GM19463 (cell line): ENCODE results near the gene TBX15.
"Not testable (repeated sequence)": the region's sequence is repeated elsewhere in the genome, so short reads cannot be mapped to it uniquely, and the experiment has no call there.

Source experiments
- ATAC-seq: cut with Tn5 transposase; IDR thresholded peaks from one replicate; pipeline ENCODE4 v1.9.1; 2021; ENCODE audit warnings: mild to moderate bottlenecking, moderate library complexity; ENCODE audit not compliant: unreplicated experiment

The TBX15 gene

GRCh38 chr1:118960567-118961136 lies 27.5 kb downstream of the TBX15 start:
- no peak for ATAC-seq

DNA sequence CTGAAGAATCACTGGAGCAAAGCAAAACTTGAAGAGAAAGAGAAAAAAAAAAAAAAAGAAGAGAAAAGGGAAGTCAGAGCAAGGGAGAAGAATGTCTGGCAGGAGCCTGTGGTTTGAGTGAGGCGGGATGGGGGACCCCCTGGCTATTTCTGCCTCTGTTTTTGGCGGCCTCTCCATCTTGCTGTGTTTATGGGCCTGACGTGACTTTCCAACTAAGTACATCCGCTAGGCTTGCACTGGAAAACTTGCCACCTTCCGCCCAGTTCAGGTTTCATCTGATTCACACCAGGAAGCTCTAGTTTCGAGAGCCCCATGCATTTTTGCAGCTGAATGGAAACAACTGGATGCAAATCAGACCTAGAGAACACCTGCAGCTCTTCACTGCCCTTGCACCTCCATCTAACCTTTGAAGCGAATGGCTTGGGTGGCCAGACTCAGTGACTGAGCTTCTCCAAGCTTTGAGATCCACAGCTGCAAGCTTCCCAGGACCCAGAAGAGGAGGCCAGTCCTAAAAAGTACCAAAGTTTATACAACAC lies 28.0 kb downstream of the TBX15 start:
- peak; percentile 75 for ATAC-seq

- no peak for ATAC-seq
Observed at GRCh38 chr1:118958937-118959631, 29.1 kb downstream of the TBX15 start.

GRCh38 chr1:118958140-118958539 lies 30.0 kb downstream of the TBX15 start:
- ATAC-seq = no peak

GRCh38 chr1:118957579-118957978 lies 30.6 kb downstream of the TBX15 start:
- ATAC-seq = not testable (repeated sequence)

- no peak for ATAC-seq
Observed at GRCh38 chr1:118954301-118954905, 33.7 kb downstream of the TBX15 start.

- ATAC-seq = no peak
Observed at GRCh38 chr1:118951270-118951936, 36.7 kb downstream of the TBX15 start.

DNA sequence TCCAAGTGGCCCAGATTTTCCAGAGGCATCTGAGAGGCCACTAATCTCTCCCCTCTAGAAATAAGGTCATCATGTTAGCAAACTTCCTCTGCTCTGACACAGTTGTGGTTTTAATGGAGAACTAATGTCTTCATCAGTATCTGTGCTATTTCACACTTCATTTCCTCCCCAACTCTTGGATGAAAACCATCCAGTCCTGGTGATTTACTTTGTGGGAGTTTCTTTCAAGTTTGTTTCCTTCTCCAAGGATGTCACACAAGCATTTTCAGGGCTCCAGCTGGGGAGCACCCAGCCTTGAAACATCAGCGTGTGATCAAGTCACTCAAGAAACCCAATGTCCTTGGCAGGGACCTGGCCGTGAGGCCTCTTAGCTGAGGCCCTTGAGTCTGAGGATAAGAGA lies 38.8 kb downstream of the TBX15 start:
- ATAC-seq = no peak

GRCh38 chr1:118948846-118949245 lies 39.3 kb downstream of the TBX15 start:
- ATAC-seq = no peak

GRCh38 chr1:118948351-118948750 lies 39.8 kb downstream of the TBX15 start:
- ATAC-seq = no peak

DNA sequence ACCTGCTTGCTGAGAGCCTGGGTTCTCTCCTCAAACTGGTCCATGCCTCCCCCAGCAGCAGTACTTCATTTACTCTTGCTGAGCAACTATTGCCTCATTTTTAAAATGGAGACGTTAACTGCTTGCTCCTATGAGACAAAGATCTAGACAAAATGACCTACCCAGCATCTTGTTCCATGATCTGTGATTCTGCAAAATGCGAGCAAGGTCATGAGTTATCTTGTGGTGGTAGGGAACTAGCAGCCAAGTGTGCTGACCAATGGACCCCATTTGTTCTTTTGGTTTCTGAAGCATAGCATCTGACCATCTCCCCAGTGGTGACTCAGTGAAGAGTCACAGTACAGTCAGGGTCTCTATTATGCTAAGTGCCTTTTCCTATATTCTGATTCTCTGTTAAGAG lies 40.4 kb downstream of the TBX15 start:
- no peak for ATAC-seq

DNA sequence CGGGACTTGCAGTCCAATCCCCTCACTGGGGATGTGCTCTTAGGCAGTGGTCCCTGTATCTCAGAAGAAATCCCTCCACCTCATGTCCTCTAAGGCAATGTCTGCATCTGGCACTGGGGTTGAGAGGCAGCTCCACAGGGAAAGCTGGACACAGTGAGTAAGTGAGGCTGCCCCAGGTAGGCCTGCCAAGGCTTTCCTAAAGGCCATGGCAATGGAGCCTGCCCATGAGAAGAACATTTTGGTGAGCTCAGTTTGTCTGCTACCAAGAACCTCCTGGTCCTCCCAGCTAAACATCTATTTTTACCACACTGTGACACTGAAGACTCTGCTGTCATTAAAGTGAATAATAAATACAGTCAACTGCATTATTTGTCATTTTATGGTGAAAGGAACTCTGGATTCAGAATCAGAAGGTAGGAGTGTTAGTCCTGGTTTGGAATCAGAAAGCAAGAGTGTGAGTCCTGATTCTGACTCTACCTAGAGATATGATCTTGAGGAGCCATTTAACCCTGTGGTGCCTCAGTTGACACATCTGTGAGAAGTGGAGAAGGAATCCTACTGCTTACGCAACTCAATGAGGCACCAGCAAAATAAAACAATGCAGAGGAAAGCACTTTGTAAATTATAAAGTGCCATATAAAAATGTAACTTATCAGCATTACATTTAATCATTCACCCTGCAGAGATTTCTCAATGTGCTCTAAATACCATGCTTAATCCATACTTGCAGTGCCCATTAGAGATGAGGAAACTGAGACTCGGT lies 41.0 kb downstream of the TBX15 start:
- ATAC-seq = no peak

DNA sequence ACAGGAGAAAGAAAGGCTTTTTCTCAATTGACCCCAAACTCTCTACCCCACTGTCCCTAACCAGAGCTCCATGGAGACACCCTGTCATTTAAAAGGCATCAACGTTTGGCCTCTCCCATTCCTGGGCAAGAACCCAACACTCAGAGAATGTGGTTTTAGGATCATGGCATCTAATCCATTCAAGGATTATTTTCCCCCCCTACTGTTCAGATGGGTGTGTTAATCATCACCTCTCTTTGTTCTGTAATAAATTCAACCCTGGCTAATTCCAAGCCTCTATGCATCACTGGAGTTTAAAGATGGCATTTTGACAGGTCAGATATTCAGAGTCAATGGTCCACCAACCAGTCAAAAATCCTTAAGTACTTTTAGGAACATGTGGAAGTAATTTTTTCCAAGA lies 42.7 kb downstream of the TBX15 start:
- ATAC-seq = no peak

- no peak for ATAC-seq
Observed at GRCh38 chr1:118944546-118944945, 43.6 kb downstream of the TBX15 start.

DNA sequence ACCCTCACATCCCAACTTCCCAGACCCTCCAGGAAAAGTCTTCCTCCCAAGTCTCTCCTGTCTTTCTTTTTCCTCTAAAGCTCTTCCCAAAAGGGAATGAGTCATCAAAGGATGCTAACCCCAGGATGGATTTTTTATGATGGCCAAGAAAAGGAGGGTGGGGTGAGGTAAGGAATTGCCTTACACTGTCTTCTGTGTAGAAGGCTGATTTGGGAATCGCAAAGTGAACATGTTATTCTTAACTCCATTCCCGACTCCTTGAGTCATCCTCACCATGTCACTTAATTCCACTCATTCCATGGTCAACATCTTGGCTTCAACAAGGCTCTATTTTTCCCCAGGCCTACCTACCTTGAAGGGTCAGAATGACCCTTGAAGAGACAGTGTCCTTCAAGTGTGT lies 44.0 kb downstream of the TBX15 start:
- no peak for ATAC-seq

GRCh38 chr1:118940957-118941356 lies 47.2 kb downstream of the TBX15 start:
- no peak for ATAC-seq

DNA sequence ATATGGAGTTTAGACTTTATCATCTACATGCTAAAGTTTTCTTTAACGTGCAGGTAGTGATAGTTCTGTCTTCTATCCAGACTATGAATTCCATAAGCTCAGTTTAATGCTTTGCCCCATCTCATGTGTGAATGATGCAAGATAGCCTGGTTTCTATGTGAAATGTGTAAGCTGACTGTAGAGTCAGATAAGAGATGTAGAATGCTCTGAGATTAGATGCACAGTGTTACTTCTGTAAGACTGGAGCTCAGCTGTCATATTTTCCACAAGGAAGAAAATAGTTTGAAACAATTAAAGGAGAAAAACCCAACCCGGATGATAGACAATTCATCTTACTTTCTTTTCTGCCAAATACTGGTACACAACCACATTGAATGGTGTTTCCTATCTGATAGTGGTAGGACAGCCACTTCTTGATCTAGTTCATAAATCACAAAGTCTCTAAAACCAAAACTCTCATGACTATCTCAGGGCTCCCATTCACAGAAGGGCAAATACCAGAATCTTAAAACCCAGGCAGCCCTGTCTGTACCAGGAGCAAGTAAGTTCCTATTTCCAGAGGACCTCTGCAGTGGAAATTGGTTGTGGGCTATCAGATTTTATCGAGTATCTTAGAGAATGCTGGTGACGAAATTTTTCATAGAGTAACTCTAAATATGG lies 50.6 kb downstream of the TBX15 start:
- no peak for ATAC-seq

DNA sequence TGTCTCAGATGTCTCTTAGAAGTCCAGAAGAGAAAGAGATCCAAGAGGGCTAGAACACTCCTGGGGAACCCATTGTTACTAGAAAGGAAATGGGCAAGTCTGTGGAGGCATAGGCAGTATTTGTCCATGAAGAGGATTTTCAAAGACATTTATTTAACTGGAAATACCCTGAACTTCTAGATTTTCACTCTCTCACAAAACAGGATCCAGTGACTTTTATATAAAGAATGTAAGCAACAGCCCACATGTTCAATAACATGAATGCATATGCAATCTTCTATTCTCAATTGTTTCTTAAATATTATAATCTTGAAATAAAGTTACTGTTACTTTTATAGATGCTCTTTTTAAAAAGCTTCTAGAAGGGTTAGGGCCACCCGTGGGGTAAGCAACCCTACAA lies 53.4 kb downstream of the TBX15 start:
- no peak for ATAC-seq

DNA sequence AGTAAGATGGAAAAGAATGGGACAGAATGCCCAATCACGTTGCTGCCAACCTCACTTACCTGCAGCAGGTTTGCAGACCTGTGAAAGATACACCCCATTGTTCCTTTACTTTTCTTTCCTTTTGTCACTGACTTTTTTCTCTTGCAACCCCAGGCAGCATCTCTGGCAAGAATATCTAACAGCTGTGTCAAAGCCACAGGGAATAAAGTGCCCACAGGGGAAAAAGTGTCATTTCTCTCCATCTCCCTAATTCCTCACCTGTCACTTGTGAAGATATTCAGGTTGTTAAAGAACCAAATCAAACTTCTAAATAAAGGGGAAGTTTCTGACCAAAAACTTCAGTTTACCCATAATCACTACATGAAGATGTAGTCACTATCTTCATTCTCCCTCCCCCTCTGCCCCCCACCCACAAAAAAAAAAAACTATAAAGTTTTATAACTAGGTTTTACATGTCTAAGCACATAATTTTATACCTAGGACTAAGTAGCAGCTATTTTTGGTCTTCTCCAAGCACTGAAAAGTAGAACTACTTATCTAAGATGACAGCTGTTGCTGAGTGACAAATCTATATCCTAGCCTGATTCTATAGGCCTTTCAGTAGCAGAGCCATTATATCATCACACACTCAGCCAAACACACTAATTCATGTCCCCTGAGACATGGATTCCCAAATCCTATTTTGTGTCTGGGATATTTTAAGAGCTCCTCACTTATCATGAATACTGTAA lies 54.9 kb downstream of the TBX15 start:
- no peak for ATAC-seq

DNA sequence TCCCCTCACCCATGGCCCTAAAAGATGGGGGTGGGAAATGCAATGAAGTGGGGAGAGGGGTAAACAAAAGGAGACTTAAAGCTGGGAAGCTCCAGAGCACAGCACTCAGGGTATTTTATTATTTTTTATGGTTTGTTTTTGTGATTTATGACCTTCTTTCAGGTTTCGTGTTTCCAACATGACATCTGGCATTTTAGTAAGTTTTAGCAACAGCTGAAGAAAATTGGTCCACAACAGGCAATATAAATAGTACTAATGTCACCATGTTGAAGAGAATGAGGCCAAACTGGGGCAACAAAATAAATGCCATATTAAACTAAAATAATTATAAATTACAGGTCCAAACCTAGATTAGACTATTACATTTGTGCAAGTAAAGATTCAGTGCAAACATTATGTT lies 56.3 kb downstream of the TBX15 start:
- ATAC-seq = no peak
